ENCODE results near the gene PDE4D.

Gene PDE4D

DNA sequence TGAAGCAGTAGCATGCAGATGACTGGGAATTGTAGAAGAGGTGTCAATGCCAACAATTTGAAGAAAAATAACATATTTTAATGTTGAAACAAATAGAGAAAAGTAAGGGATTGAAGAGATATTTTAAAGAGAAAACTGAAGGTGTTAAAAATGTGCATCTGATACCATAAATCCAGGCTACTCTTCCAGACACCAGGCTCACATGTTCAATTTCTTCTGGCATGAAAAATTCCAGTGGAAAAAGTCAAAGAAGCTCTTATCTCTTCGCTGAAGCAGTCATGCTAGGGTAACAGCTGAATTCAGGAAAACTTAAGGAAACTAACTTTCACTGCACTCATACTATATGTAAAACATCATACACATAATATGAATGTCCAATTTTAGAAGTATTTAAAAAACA lies 335.0 kb downstream of the PDE4D start:
- TF ChIP-seq, protein P1, sequence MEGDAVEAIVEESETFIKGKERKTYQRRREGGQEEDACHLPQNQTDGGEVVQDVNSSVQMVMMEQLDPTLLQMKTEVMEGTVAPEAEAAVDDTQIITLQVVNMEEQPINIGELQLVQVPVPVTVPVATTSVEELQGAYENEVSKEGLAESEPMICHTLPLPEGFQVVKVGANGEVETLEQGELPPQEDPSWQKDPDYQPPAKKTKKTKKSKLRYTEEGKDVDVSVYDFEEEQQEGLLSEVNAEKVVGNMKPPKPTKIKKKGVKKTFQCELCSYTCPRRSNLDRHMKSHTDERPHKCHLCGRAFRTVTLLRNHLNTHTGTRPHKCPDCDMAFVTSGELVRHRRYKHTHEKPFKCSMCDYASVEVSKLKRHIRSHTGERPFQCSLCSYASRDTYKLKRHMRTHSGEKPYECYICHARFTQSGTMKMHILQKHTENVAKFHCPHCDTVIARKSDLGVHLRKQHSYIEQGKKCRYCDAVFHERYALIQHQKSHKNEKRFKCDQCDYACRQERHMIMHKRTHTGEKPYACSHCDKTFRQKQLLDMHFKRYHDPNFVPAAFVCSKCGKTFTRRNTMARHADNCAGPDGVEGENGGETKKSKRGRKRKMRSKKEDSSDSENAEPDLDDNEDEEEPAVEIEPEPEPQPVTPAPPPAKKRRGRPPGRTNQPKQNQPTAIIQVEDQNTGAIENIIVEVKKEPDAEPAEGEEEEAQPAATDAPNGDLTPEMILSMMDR (IDR thresholded peaks at IDR 0.05; ENCODE audit: low read depth, low read length) = no peak
- DNase-seq = no peak
- H3K36me3 ChIP-seq = no peaks in the 10 kb centered on the region
- no peak overlapping the region for H3K27ac ChIP-seq
- H3K27me3 ChIP-seq (ENCODE audit: insufficient read depth, low read depth, severe bottlenecking) = no peaks in the 10 kb centered on the region
- no peaks in the 10 kb centered on the region for H3K9me3 ChIP-seq (ENCODE audit: severe bottlenecking)
- H3K4me3 ChIP-seq (ENCODE audit: low read depth, low read length) = no peak overlapping the region

DNA sequence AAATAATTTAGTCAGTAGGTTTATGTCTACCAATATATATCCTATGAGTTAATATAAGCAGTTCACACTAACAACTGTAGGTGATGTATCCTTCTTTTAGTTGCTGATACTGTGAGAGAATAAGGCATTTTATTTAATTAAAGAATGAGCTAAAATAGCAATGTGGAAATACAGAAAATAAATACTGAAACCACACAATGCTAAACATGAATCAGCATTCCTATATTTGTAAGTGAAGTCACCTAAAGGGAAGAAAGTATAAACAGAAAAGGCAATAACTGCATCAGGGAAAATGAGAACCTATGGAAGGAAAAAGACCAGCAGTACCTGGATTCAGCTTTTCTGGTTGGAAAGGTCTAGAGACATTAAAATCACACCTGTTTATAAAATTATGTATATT lies 336.0 kb downstream of the PDE4D start:
- Histone ChIP-seq H3K4me3 (ENCODE audit: low read depth, low read length) (no peak overlapping the region), H3K27me3 (ENCODE audit: insufficient read depth, low read depth, severe bottlenecking) (no peaks in the 10 kb centered on the region), H3K36me3 (no peaks in the 10 kb centered on the region), H3K27ac (no peak overlapping the region), H3K9me3 (ENCODE audit: severe bottlenecking) (no peaks in the 10 kb centered on the region)
- no peak for DNase-seq
- TF ChIP-seq, protein P1 (IDR thresholded peaks at IDR 0.05; ENCODE audit: low read depth, low read length) = no peak

DNA sequence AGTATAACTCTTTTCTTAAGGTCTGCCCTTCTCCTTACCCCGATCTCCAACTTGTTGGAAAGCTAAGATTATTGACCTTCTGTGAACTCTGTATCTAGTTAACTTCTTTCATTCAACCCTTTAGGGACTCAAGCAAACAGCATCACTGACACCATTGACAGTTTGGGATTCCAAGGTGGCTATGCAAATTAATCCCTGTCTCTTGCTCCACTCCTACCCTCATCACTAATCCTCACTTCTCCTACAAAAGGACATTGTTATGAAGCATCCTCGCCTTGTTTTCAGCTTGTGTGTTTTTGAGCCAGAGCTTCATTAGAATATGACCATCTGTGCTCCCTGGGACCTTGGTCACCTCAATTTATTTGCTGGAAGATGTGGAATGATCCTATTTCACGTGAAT lies 337.9 kb downstream of the PDE4D start:
- TF ChIP-seq, protein P1 (IDR thresholded peaks at IDR 0.05; ENCODE audit: low read depth, low read length) = no peak
- Histone ChIP-seq H3K27me3 (ENCODE audit: insufficient read depth, low read depth, severe bottlenecking) (no peaks in the 10 kb centered on the region), H3K36me3 (no peaks in the 10 kb centered on the region), H3K9me3 (ENCODE audit: severe bottlenecking) (no peaks in the 10 kb centered on the region), H3K27ac (no peak overlapping the region), H3K4me3 (ENCODE audit: low read depth, low read length) (no peak overlapping the region)
- DNase-seq = no peak

DNA sequence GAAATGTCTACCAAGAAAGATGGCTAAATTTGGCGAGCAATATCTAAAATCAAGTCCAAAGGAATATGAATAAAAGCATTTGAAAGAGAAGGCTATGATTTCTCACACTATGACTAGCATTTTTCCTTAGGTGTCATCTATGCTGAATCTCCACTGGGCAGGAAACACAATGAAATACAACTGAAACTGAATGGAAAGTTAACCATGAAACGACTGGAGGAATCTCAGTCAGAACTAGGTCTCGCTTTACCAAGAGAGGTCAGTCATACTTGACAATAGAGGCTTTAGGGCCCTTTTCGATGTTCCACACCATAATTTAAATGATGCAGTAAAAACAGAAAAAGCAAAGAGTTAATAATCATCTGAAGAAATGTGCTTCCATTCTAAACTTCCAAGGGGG lies 339.0 kb downstream of the PDE4D start:
- Histone ChIP-seq H3K27ac (no peak overlapping the region), H3K36me3 (no peaks in the 10 kb centered on the region), H3K4me3 (ENCODE audit: low read depth, low read length) (no peak overlapping the region), H3K9me3 (ENCODE audit: severe bottlenecking) (no peaks in the 10 kb centered on the region), H3K27me3 (ENCODE audit: insufficient read depth, low read depth, severe bottlenecking) (no peaks in the 10 kb centered on the region)
- DNase-seq = no peak
- TF ChIP-seq, protein P1 (IDR thresholded peaks at IDR 0.05; ENCODE audit: low read depth, low read length) = no peak

DNA sequence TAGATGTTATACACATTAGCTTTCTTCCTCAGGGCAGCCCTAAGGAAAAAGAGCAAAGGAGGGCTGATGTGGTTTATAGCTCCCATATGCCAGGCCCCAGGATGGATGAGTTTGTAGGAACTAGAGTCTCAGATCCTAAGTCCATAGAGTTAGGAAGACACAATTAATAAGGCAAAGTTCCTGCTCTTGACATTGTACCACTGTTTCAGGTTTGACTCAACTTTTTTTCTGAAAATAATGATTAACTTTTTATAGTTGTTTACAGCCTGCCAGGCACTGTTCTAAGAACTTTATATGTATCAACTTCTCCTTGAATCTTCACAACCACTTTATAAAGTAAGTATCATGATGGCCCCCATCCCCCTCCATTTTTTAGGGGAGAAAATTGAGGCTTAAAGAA lies 339.5 kb downstream of the PDE4D start:
- no peak overlapping the region for H3K27ac ChIP-seq
- H3K4me3 ChIP-seq (ENCODE audit: low read depth, low read length) = no peak overlapping the region
- no peaks in the 10 kb centered on the region for H3K36me3 ChIP-seq
- no peaks in the 10 kb centered on the region for H3K9me3 ChIP-seq (ENCODE audit: severe bottlenecking)
- TF ChIP-seq, protein P1 (IDR thresholded peaks at IDR 0.05; ENCODE audit: low read depth, low read length) = no peak
- no peak for DNase-seq
- H3K27me3 ChIP-seq (ENCODE audit: insufficient read depth, low read depth, severe bottlenecking) = no peaks in the 10 kb centered on the region

DNA sequence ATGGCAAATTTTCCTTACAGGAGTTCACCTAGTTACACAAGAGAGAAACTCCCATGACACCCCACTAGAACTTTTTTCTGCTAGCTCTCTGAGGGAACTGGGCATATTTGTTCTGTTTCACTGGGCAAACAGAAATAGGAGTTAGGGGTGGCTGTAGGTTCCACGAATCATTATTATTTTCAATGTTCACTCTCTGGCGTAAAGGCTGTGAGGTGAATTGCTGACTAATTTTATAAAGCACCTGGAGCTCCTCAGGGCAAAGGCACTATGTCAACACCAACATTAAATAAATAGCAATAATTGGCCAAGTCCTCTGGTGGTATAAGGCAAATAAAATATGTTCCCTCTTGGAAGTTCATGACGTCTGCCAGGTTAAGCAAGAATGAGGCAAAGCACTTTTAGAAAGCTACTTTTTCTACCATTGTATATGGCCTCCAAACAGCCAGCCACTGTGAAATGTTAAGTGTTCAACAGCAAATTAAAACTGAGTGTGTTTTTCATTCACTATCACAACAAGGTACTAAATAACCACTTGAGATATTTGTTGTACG lies 344.6 kb downstream of the PDE4D start:
- no peak for DNase-seq
- H3K4me3 ChIP-seq (ENCODE audit: low read depth, low read length) = no peak overlapping the region
- no peak overlapping the region for H3K27ac ChIP-seq
- no peaks in the 10 kb centered on the region for H3K9me3 ChIP-seq (ENCODE audit: severe bottlenecking)
- TF ChIP-seq, protein P1 (IDR thresholded peaks at IDR 0.05; ENCODE audit: low read depth, low read length) = no peak
- H3K27me3 ChIP-seq (ENCODE audit: insufficient read depth, low read depth, severe bottlenecking) = no peaks in the 10 kb centered on the region
- H3K36me3 ChIP-seq = no peaks in the 10 kb centered on the region
